ENCODE measurements around the gene MACC1. TPM values are rescaled to one million over a fixed set of nuclear protein-coding genes. Genes with fewer than 3 reads are reported as not detected.

The MACC1 gene
- total RNA-seq, 4 donors from 2014 or later, result 0.21 to 2.4 (median 1.2) TPM

DNA sequence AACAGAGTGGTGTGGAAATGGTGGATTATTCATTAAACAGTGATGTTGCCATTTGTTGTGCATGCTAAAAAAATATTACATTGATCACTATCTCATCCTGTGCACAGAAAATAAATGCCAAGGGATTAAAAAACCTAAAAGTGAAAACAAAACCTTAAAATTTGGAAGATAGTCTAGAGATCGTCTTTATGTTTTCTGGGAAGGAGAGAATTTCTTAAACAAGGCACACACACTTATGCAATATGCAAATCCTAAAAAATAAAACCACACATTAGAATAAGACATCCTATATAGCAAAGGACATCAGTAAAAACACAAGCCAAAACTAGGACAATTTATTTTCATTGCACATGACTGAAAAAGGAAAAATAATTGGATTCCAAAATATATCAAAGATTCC is 54.5 kb downstream of the MACC1 start:
- Histone ChIP-seq H3K27me3 (no peaks in the 10 kb centered on the region), H3K36me3 (no peaks in the 10 kb centered on the region), H3K27ac (no peak overlapping the region), H3K4me1 (peaks cover 0 to 23% (median 0%) of the 10 kb centered on the region in 4 donors), H3K9me3 (no peaks in the 10 kb centered on the region), H3K4me3 (no peak overlapping the region)
- 87 to 90% methylated on average over 1 of the region's 1 CpG for WGBS, 2 donors
- no peak for DNase-seq (ENCODE audit: low spot score in 2 of 2)
- TF ChIP-seq EP300 (IDR thresholded peaks at IDR 0.05), result no peak
- no peak for TF ChIP-seq POLR2A (IDR thresholded peaks at IDR 0.05)
- TF ChIP-seq, protein P1, sequence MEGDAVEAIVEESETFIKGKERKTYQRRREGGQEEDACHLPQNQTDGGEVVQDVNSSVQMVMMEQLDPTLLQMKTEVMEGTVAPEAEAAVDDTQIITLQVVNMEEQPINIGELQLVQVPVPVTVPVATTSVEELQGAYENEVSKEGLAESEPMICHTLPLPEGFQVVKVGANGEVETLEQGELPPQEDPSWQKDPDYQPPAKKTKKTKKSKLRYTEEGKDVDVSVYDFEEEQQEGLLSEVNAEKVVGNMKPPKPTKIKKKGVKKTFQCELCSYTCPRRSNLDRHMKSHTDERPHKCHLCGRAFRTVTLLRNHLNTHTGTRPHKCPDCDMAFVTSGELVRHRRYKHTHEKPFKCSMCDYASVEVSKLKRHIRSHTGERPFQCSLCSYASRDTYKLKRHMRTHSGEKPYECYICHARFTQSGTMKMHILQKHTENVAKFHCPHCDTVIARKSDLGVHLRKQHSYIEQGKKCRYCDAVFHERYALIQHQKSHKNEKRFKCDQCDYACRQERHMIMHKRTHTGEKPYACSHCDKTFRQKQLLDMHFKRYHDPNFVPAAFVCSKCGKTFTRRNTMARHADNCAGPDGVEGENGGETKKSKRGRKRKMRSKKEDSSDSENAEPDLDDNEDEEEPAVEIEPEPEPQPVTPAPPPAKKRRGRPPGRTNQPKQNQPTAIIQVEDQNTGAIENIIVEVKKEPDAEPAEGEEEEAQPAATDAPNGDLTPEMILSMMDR (IDR thresholded peaks at IDR 0.05), result no peak

DNA sequence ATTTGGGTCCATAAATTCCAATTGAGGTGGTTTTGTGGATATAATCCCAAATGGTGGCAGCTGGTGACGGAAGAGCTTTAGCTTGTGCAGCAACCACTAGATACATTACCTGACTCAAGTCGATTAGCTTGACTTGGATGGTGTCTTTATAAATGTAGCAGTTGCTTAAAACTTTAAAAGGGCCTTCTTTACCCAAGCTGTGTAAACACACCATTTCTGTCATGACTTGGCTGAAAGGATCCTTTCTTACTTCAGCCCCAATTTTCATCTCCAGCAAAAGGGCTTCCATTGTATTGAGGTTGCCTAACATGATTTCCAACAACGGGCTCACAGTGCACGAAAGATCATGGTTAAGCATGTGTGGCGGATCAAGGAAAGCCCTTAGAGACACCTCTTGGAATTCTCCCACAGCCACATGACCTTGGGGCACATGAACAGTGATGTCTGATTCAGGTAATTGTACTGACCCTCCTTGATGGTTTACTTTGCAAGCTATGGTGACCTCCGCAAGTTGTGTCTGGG is 57.9 kb downstream of the MACC1 start:
- TF ChIP-seq EP300 (IDR thresholded peaks at IDR 0.05) (no peak), POLR2A (IDR thresholded peaks at IDR 0.05) (no peak)
- TF ChIP-seq, protein P1 (IDR thresholded peaks at IDR 0.05), result no peak
- H3K27ac ChIP-seq, result peak overlapping the region in 1 of 4 donors; percentile 53
- H3K36me3 ChIP-seq, result no peaks in the 10 kb centered on the region
- no peaks in the 10 kb centered on the region for H3K9me3 ChIP-seq
- H3K27me3 ChIP-seq, result no peaks in the 10 kb centered on the region
- H3K4me1 ChIP-seq, result peaks cover 0 to 12% (median 0%) of the 10 kb centered on the region in 4 donors
- no peak overlapping the region for H3K4me3 ChIP-seq
- no peak for DNase-seq (ENCODE audit: low spot score in 2 of 2)
- WGBS, 2 donors, result 64 to 67% methylated on average over 6 of the region's 6 CpGs

- WGBS, 2 donors, result 5 to 13% methylated on average over 1 of the region's 1 CpG
- no peak for TF ChIP-seq EP300 (IDR thresholded peaks at IDR 0.05)
- TF ChIP-seq, protein P1 (IDR thresholded peaks at IDR 0.05), result peak in 3 of 5 experiments; percentile 27 to 46 (median 34)
- DNase-seq (ENCODE audit: low spot score in 2 of 2), result no peak
Measured at GRCh38 chr7:20158684-20159083, 58.5 kb downstream of the MACC1 start.

DNA sequence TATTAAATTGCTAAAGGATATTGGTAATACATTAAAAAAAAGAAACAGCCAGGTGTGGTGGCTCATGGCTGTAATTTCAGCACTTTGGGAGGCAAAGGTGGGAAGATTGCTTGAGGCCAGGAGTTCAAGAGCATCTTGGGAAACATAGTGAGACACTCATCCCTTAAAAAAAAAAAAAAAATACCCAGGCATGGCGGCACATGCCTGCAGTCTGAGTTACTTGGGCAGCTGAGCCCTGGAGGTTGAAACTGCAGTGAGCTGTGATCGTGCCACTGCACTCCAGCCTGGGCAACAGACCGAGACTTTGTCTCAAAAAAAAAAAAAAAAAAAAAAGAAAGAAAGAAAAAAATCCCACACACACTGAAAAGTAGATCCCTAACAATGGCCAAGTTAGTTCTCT is 59.7 kb downstream of the MACC1 start:
- WGBS, 2 donors, result 52 to 77% methylated on average over 3 of the region's 3 CpGs
- no peaks in the 10 kb centered on the region for H3K27me3 ChIP-seq
- peaks cover 0 to 13% (median 0%) of the 10 kb centered on the region in 4 donors for H3K4me1 ChIP-seq

More at GRCh38 chr7:20158684-20159083, 58.5 kb downstream of the MACC1 start:
- H3K27ac ChIP-seq, result peak overlapping the region in 2 of 4 donors; percentile 52 to 53
- H3K9me3 ChIP-seq, result no peaks in the 10 kb centered on the region
- H3K36me3 ChIP-seq, result no peaks in the 10 kb centered on the region
- H3K4me3 ChIP-seq, result no peak overlapping the region
- H3K4me1 ChIP-seq, result peaks cover 0 to 6% (median 0%) of the 10 kb centered on the region in 4 donors
- no peaks in the 10 kb centered on the region for H3K27me3 ChIP-seq

DNA sequence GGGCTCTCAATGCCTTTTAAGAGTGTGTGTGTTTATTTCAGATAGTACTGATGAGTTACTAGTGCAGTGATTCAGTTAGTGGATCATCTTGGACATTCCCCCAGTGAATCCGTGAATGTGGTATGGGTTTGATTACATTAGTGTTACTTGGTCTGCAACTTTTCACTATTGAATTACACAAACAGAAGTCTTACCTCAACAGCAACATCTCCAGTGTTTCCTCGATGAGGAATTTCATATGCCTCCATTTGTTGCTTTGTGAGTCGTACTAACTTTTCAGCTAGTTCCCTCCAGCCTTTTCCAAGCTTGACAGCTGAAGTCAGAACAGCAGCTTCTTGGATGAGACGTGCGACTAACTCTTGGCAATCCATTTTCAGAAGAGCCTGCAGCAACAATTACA is 63.2 kb downstream of the MACC1 start:
- no peak for DNase-seq (ENCODE audit: low spot score in 2 of 2)
- WGBS, 2 donors, result 85 to 92% methylated on average over 5 of the region's 5 CpGs
- Histone ChIP-seq H3K36me3 (no peaks in the 10 kb centered on the region), H3K9me3 (no peaks in the 10 kb centered on the region), H3K27ac (no peak overlapping the region), H3K4me1 (peaks cover 0 to 18% (median 0%) of the 10 kb centered on the region in 4 donors), H3K27me3 (no peaks in the 10 kb centered on the region), H3K4me3 (no peak overlapping the region)
- no peak for TF ChIP-seq EP300 (IDR thresholded peaks at IDR 0.05)
- TF ChIP-seq, protein P1 (IDR thresholded peaks at IDR 0.05), result no peak
- no peak for TF ChIP-seq POLR2A (IDR thresholded peaks at IDR 0.05)

More for the DNA sequence above, 59.7 kb downstream of the MACC1 start:
- Histone ChIP-seq H3K4me3 (no peak overlapping the region), H3K36me3 (no peaks in the 10 kb centered on the region), H3K9me3 (no peaks in the 10 kb centered on the region), H3K27ac (peak overlapping the region in 2 of 4 donors; percentile 52 to 53)
- no peak for DNase-seq (ENCODE audit: low spot score in 2 of 2)
- no peak for TF ChIP-seq EP300 (IDR thresholded peaks at IDR 0.05)
- TF ChIP-seq, protein P1 (IDR thresholded peaks at IDR 0.05), result no peak

Data from tibial nerve (tissue), 4 donors.